Measurements from ENCODE around the gene SLC6A11.

SLC6A11 gene

DNA sequence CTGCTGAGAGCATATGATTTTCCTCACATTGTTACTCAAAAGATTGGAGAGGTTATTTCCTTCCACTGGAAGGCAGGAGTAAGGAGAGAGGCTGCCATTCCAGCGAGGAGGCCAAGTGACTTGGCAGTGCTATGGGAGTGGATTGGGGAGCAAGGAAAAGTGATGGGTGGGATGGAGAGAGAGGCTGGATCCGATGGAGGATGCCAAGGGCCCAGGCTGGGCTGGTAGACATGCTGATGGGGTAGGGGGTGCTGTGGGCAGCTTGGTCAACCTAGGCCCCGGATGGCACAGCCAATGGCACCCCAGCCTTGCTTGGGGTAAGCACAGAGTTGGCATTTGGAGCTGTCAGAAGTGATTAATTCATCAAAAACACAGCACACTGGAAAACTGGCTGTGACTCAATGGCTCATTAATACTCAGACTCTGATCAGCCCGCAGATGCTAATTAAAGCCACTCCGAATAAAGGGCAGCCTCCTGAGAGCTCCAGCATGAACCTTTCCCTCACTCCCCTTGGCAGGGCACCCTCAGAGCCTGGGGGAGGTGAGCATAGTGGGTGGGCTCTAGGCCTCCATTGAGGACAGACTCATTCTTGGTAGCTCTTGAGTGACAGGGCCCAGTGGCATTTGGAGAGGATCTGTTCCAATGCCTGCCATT, 154.4 kb downstream of the SLC6A11 start:
- Histone ChIP-seq H3K4me3 (IDR thresholded peaks at IDR 0.05; ENCODE audit: insufficient read depth, low read depth, low read length) (no peak overlapping the region), H3K27me3 (ENCODE audit: insufficient read depth, low read depth) (no peaks in the 10 kb centered on the region), H3K4me2 (no peak overlapping the region), H3K9ac (no peak overlapping the region), H3K4me1 (ENCODE audit: low read depth, poor library complexity, severe bottlenecking) (no peaks in the 10 kb centered on the region), H3K79me2 (ENCODE audit: insufficient read depth, low read depth) (no peaks in the 10 kb centered on the region), H3K27ac (no peak overlapping the region), H4K20me1 (ENCODE audit: insufficient read depth) (no peaks in the 10 kb centered on the region), H2AFZ (ENCODE audit: low read depth) (no peak overlapping the region), H3K36me3 (ENCODE audit: insufficient read depth) (no peaks in the 10 kb centered on the region)
- TF ChIP-seq CTCF (conservative IDR thresholded peaks at IDR 0.05; ENCODE audit: low read depth, low read length), result no peak

DNA sequence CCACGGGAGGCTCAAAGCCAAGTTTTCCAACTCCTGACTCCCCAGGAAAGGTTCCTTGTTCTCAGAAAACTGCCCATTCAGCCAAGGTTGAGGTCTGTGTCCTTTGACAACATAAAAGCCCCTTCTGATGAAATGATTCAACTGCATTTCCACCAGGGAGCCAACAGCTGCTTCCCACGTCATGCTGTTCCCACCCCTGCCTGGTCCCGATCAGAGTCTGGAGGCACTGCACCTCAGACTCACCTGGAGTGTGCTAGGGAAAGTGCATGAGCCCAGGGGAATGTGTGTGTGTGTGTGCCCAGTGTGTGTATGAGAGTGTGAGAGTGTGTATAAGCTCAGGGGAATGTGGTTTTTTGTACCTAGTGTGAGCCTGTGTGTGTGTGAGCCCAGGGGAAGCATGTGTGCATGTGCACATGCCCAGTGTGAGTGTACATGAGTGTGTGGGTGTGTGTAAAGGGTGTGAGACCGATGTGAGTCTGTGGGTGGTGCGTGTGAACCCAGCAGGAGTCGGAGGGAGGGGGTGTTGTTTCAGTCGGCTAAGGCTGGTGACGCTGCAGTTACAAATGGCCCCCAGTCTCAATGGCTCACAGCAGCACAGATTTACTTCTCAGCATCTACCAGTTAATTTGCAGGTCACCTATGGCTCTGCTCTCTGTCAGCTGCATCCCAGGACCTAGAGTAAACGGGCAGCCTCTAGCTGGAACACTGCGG, 156.2 kb downstream of the SLC6A11 start:
- Histone ChIP-seq H2AFZ (ENCODE audit: low read depth) (no peak overlapping the region), H3K36me3 (ENCODE audit: insufficient read depth) (no peaks in the 10 kb centered on the region), H3K4me3 (IDR thresholded peaks at IDR 0.05; ENCODE audit: insufficient read depth, low read depth, low read length) (no peak overlapping the region), H3K4me2 (no peak overlapping the region), H4K20me1 (ENCODE audit: insufficient read depth) (no peaks in the 10 kb centered on the region), H3K27ac (no peak overlapping the region), H3K4me1 (ENCODE audit: low read depth, poor library complexity, severe bottlenecking) (no peaks in the 10 kb centered on the region), H3K9ac (no peak overlapping the region), H3K79me2 (ENCODE audit: insufficient read depth, low read depth) (no peaks in the 10 kb centered on the region), H3K27me3 (ENCODE audit: insufficient read depth, low read depth) (no peaks in the 10 kb centered on the region)
- no peak for TF ChIP-seq CTCF (conservative IDR thresholded peaks at IDR 0.05; ENCODE audit: low read depth, low read length)

DNA sequence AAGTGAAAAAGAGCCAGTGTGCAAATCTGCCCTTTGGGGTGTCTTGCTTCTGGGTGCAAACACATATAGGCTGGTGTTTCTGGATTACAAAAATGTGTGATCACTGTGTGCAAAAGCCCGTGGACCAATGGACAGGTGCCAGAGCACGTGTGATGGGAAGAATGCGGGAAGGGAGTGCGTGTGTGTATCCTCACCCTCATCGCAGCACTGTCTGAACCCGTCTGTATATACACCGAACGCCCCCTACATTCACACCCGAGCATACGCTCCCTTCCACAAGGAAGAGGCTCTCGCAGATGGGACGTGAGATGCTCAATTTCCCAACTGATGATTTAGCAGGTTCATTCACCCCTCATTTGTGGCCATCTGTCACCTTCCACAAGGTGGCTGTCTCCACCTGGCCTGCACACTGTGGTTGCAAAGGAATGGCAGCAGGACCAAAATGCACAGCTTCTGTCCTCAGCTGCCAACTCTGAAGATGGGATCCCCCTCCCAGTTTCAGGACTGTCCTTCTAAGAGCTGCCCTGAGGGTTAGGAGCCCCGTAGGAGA, 157.1 kb downstream of the SLC6A11 start:
- Histone ChIP-seq H3K36me3 (ENCODE audit: insufficient read depth) (no peaks in the 10 kb centered on the region), H3K27me3 (ENCODE audit: insufficient read depth, low read depth) (no peaks in the 10 kb centered on the region), H2AFZ (ENCODE audit: low read depth) (no peak overlapping the region), H3K4me1 (ENCODE audit: low read depth, poor library complexity, severe bottlenecking) (no peaks in the 10 kb centered on the region), H3K27ac (no peak overlapping the region), H4K20me1 (ENCODE audit: insufficient read depth) (no peaks in the 10 kb centered on the region), H3K4me3 (IDR thresholded peaks at IDR 0.05; ENCODE audit: insufficient read depth, low read depth, low read length) (no peak overlapping the region), H3K9ac (no peak overlapping the region), H3K79me2 (ENCODE audit: insufficient read depth, low read depth) (no peaks in the 10 kb centered on the region), H3K4me2 (no peak overlapping the region)
- TF ChIP-seq CTCF (conservative IDR thresholded peaks at IDR 0.05; ENCODE audit: low read depth, low read length), result no peak

GRCh38 chr3:10974131-10974530, 158.1 kb downstream of the SLC6A11 start:
- TF ChIP-seq CTCF (conservative IDR thresholded peaks at IDR 0.05; ENCODE audit: low read depth, low read length), result no peak
- H4K20me1 ChIP-seq (ENCODE audit: insufficient read depth), result no peaks in the 10 kb centered on the region
- H2AFZ ChIP-seq (ENCODE audit: low read depth), result no peak overlapping the region
- no peaks in the 10 kb centered on the region for H3K27me3 ChIP-seq (ENCODE audit: insufficient read depth, low read depth)
- H3K27ac ChIP-seq, result no peak overlapping the region
- H3K4me1 ChIP-seq (ENCODE audit: low read depth, poor library complexity, severe bottlenecking), result no peaks in the 10 kb centered on the region
- H3K9ac ChIP-seq, result no peak overlapping the region
- no peaks in the 10 kb centered on the region for H3K79me2 ChIP-seq (ENCODE audit: insufficient read depth, low read depth)
- no peak overlapping the region for H3K4me3 ChIP-seq (IDR thresholded peaks at IDR 0.05; ENCODE audit: insufficient read depth, low read depth, low read length)
- H3K36me3 ChIP-seq (ENCODE audit: insufficient read depth), result no peaks in the 10 kb centered on the region
- H3K4me2 ChIP-seq, result no peak overlapping the region

Measured in KMS-11 (cell line).